ENCODE measurements around the gene XRN2.

DNA sequence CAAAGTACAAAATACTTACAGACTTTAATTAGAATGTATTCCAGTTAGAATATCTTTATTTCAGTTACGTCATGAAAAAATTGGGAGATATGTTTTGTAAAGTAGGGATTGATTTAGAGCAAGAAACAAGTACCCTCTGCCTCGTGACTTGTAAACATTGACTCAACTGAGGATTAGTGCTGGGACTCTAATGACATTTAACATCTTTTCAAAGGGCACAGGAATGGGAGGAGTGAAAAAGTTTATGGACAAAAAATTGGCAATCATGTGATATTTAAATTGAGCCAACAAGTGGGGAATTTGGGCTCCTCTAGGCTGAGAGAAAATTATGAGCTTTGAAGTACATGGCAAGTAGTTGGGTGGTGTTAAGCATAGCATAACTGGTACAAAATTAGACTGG, 68.9 kb downstream of the XRN2 start:
- TF ChIP-seq, protein P1, sequence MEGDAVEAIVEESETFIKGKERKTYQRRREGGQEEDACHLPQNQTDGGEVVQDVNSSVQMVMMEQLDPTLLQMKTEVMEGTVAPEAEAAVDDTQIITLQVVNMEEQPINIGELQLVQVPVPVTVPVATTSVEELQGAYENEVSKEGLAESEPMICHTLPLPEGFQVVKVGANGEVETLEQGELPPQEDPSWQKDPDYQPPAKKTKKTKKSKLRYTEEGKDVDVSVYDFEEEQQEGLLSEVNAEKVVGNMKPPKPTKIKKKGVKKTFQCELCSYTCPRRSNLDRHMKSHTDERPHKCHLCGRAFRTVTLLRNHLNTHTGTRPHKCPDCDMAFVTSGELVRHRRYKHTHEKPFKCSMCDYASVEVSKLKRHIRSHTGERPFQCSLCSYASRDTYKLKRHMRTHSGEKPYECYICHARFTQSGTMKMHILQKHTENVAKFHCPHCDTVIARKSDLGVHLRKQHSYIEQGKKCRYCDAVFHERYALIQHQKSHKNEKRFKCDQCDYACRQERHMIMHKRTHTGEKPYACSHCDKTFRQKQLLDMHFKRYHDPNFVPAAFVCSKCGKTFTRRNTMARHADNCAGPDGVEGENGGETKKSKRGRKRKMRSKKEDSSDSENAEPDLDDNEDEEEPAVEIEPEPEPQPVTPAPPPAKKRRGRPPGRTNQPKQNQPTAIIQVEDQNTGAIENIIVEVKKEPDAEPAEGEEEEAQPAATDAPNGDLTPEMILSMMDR (IDR thresholded peaks at IDR 0.05 in 8 of 11, conservative IDR thresholded peaks at IDR 0.05 in 3 of 11): no peak
- TF ChIP-seq POLR2AphosphoS5 (IDR thresholded peaks at IDR 0.05): no peak
